Calu3 (cell line): Measurements from ENCODE around the gene POLR2M. TPM values are rescaled to one million over a fixed set of nuclear protein-coding genes. Genes with fewer than 3 reads are reported as not detected.

ENCODE experiments used
- BruUV-seq: library from RNA; stranded (reverse); fragments of 400-500 nt; replicated peaks from 2 replicates; lab custom pipeline; 2021; lab: Mats Ljungman, UMichigan
- CTCF ChIA-PET: fragments of 300-600 bp; sonication (Branson Sonifier 250); formaldehyde crosslinking; loops from one replicate; lab custom pipeline; 2022; ENCODE audit warnings: antibody characterized with exemption; lab: Charles Lee
- DNase-seq: peaks from one replicate; pipeline ENCODE4 v3.0.0; 2022
- H3K27ac Mint-ChIP-seq: one replicate; pipeline ENCODE4 v1.8.0; 2022; ENCODE audit warnings: mixed read lengths; ENCODE audit not compliant: unreplicated experiment
- H3K27me3 Mint-ChIP-seq: one replicate; pipeline ENCODE4 v1.8.0; 2022; ENCODE audit warnings: mixed read lengths; ENCODE audit not compliant: unreplicated experiment
- H3K36me3 Mint-ChIP-seq: one replicate; pipeline ENCODE4 v1.8.0; 2022; ENCODE audit warnings: mild to moderate bottlenecking, moderate library complexity, mixed read lengths; ENCODE audit not compliant: insufficient read depth, unreplicated experiment
- H3K4me1 Mint-ChIP-seq: one replicate; pipeline ENCODE4 v1.8.0; 2022; ENCODE audit warnings: mild to moderate bottlenecking, low read depth, mixed read lengths; ENCODE audit not compliant: unreplicated experiment
- H3K4me3 Mint-ChIP-seq: one replicate; pipeline ENCODE4 v1.8.0; 2022; ENCODE audit warnings: mild to moderate bottlenecking, low read depth, moderate library complexity, mixed read lengths; ENCODE audit not compliant: unreplicated experiment
- H3K9me3 Mint-ChIP-seq: one replicate; pipeline ENCODE4 v1.8.0; 2022; ENCODE audit warnings: low read depth, mixed read lengths; ENCODE audit not compliant: unreplicated experiment
- CTCF ChIP-seq: fragments of 200-600 bp; IDR thresholded peaks from one replicate; pipeline ENCODE4 v1.8.0; 2022; ENCODE audit warnings: antibody characterized with exemption; ENCODE audit not compliant: unreplicated experiment
- intact Hi-C: fragments of 100-400 bp; cut with micrococcal nuclease; formaldehyde crosslinking; loops from one replicate; pipeline ENCODE4 v1.10.0; 2022; ENCODE audit not compliant: unreplicated experiment
- total RNA-seq: library from RNA; stranded (reverse); gene quantifications from 2 replicates; pipeline ENCODE4 v1.2.3, GENCODE V29; 2022

Gene POLR2M
- total RNA-seq, 1 experiment from 2014 or later = 102 TPM

DNA sequence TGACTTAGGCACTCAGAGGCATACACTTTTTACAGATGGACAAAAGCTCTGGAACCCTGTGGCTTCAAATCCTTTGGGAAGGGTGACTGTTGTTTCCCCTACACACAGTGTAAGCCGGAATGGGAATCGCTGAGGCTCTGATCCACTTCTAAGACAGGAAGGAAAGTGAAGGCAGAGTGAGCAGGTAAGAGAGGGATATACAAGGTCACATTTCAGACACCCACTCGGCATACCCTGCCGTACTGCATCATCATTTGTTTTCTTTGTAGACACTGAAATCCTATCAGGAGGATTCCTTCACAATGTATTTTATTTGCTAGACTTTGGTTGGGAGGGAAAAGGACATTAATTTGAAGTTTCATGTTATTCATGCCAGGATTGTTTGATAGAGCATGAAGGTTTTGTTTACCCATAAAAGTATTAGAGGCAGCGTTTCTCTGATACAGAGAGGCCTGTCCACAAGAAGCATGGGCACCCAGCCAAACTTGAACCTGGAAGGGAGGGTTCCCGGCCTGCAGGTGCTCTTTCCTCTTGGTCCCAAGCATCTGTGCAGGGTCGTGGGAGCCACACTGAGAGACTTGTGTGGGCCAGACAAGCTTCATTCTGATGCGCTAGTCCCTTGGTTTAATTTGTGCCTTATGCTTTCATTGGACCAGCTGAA is 21.9 kb upstream of the POLR2M start:
- no peak overlapping the region for H3K27ac Mint-ChIP-seq

DNA sequence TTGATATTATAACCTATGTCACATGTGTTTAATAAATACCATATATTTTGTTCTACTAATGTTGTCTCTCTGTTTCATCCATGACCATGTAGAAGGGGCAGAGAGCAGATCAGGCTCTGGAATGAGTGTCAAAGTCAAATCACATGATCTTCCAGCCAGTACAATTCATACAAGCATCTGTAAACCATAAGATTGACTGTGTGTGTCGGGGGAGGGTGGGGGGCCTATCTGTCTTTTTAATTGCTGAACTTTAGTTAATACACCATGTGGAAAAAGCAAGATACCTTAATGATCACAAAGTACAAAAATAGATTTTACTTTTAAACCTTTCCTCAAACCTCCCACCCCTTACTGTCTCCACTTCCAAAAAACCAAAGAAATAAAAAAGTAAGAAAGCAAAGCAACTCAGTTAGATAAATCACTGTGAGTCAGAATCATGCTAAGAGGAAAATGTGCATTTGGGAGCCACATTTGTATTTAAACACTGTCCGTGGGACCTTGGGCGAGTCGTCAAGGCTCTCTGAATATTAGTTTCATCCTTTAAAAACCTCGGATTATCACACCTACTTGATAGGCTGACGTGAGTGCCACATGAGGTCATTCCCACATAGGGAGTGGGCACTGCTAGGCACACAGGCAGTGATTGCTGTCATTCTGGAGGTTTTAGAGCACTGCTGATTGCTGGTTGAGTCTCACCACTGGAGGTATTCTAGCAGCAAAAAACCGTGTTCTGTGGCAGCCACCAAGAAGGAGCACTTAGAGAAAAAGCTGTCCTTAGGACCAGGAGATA is 21.0 kb upstream of the POLR2M start:
- no TSS peak for BruUV-seq
- Mint-ChIP-seq H3K4me3 (no peak overlapping the region), H3K27me3 (no peaks in the 10 kb centered on the region), H3K4me1 (peaks cover under 1% of the 10 kb centered on the region), H3K36me3 (no peaks in the 10 kb centered on the region), H3K27ac (no peak overlapping the region), H3K9me3 (no peaks in the 10 kb centered on the region)
- DNase-seq = no peak
- intact Hi-C loops = no loop called here
- TF ChIP-seq CTCF = no peak
- CTCF ChIA-PET = no interaction called here

More for the DNA sequence above, 21.9 kb upstream of the POLR2M start:
- CTCF ChIA-PET = no interaction called here
- Mint-ChIP-seq H3K4me1 (peaks cover 10% of the 10 kb centered on the region), H3K27me3 (no peaks in the 10 kb centered on the region), H3K4me3 (no peak overlapping the region), H3K36me3 (no peaks in the 10 kb centered on the region), H3K9me3 (peaks cover under 1% of the 10 kb centered on the region)
- no peak for DNase-seq
- BruUV-seq = no TSS peak
- intact Hi-C loops = no loop called here
- TF ChIP-seq CTCF = no peak

- Mint-ChIP-seq H3K4me1 (no peaks in the 10 kb centered on the region), H3K27me3 (no peaks in the 10 kb centered on the region), H3K9me3 (no peaks in the 10 kb centered on the region), H3K4me3 (no peak overlapping the region), H3K36me3 (no peaks in the 10 kb centered on the region), H3K27ac (no peak overlapping the region)
- BruUV-seq = no TSS peak
- CTCF ChIA-PET = no interaction called here
- intact Hi-C loops = no loop called here
- TF ChIP-seq CTCF = no peak
- no peak for DNase-seq
Measured at GRCh38 chr15:57686657-57687056, 19.9 kb upstream of the POLR2M start.

- Mint-ChIP-seq H3K4me1 (no peaks in the 10 kb centered on the region), H3K9me3 (no peaks in the 10 kb centered on the region), H3K36me3 (no peaks in the 10 kb centered on the region), H3K27me3 (no peaks in the 10 kb centered on the region), H3K4me3 (no peak overlapping the region), H3K27ac (no peak overlapping the region)
- CTCF ChIA-PET = no interaction called here
- no peak for TF ChIP-seq CTCF
- BruUV-seq = no TSS peak
- intact Hi-C loops = no loop called here
- no peak for DNase-seq
Measured at GRCh38 chr15:57690341-57690966, 16.1 kb upstream of the POLR2M start.
